Muscle layer of colon (tissue), 2 donors: ENCODE data around the gene TMEM81.

Source experiments
- H3K27ac ChIP-seq: one replicate; pipeline ENCODE4 v1.7.0; 2013; ENCODE audit warnings: low read depth, mild to moderate bottlenecking, low read length, moderate library complexity
- H3K27me3 ChIP-seq, 2 donors: one replicate each; pipeline ENCODE4 v1.7.0; 2013; ENCODE audit warnings: low read length in 2 of 2, mild to moderate bottlenecking in 2 of 2; ENCODE audit not compliant: insufficient read depth in 2 of 2, control insufficient read depth in 1 of 2
- H3K36me3 ChIP-seq: one replicate; pipeline ENCODE4 v1.7.0; 2013; ENCODE audit warnings: mild to moderate bottlenecking, low read length; ENCODE audit not compliant: insufficient read depth
- H3K4me1 ChIP-seq: one replicate; pipeline ENCODE4 v1.7.0; 2013; ENCODE audit warnings: mild to moderate bottlenecking, low read length; ENCODE audit not compliant: insufficient read depth
- H3K4me3 ChIP-seq, 2 donors: one replicate each; pipeline ENCODE4 v1.7.0; 2013; ENCODE audit warnings: low read length in 2 of 2, low read depth in 1 of 2, mild to moderate bottlenecking in 1 of 2, moderate library complexity in 1 of 2
- H3K9ac ChIP-seq: one replicate; pipeline ENCODE4 v1.7.0; 2013; ENCODE audit warnings: low read length
- H3K9me3 ChIP-seq: one replicate; pipeline ENCODE4 v1.7.0; 2013; ENCODE audit warnings: mild to moderate bottlenecking, low read length
- donor health status: abdominal sarcoma.
- donor health status: Adenocarcinoma of cecum.

TMEM81 gene

GRCh38 chr1:205057808-205058575, 26.3 kb downstream of the TMEM81 start:
- no peak overlapping the region for H3K9ac ChIP-seq
- no peak overlapping the region for H3K4me3 ChIP-seq
- peaks cover 0 to 5% of the 10 kb centered on the region in 2 donors for H3K27me3 ChIP-seq
- no peaks in the 10 kb centered on the region for H3K4me1 ChIP-seq
- no peaks in the 10 kb centered on the region for H3K9me3 ChIP-seq
- no peak overlapping the region for H3K27ac ChIP-seq
- H3K36me3 ChIP-seq = no peaks in the 10 kb centered on the region

GRCh38 chr1:205056956-205057568, 27.2 kb downstream of the TMEM81 start:
- no peaks in the 10 kb centered on the region for H3K4me1 ChIP-seq
- H3K9me3 ChIP-seq = no peaks in the 10 kb centered on the region
- no peaks in the 10 kb centered on the region for H3K36me3 ChIP-seq
- H3K27me3 ChIP-seq = peaks cover 0 to 5% of the 10 kb centered on the region in 2 donors
- H3K4me3 ChIP-seq = no peak overlapping the region
- H3K27ac ChIP-seq = no peak overlapping the region
- no peak overlapping the region for H3K9ac ChIP-seq

GRCh38 chr1:205056188-205056611, 28.1 kb downstream of the TMEM81 start:
- Histone ChIP-seq H3K27me3 (peaks cover 0 to 5% of the 10 kb centered on the region in 2 donors), H3K27ac (no peak overlapping the region), H3K9me3 (no peaks in the 10 kb centered on the region), H3K4me3 (no peak overlapping the region), H3K9ac (no peak overlapping the region), H3K4me1 (no peaks in the 10 kb centered on the region), H3K36me3 (no peaks in the 10 kb centered on the region)

GRCh38 chr1:205054013-205054412, 30.2 kb downstream of the TMEM81 start:
- Histone ChIP-seq H3K36me3 (no peaks in the 10 kb centered on the region), H3K9me3 (no peaks in the 10 kb centered on the region), H3K4me3 (no peak overlapping the region), H3K4me1 (no peaks in the 10 kb centered on the region), H3K27ac (no peak overlapping the region), H3K27me3 (peaks cover 0 to 5% of the 10 kb centered on the region in 2 donors), H3K9ac (no peak overlapping the region)

- Histone ChIP-seq H3K9me3 (no peaks in the 10 kb centered on the region), H3K4me1 (no peaks in the 10 kb centered on the region), H3K4me3 (no peak overlapping the region), H3K9ac (no peak overlapping the region), H3K27me3 (peaks cover 0 to 8% of the 10 kb centered on the region in 2 donors), H3K27ac (no peak overlapping the region), H3K36me3 (no peaks in the 10 kb centered on the region)
Measured at GRCh38 chr1:205053296-205053695, 31.0 kb downstream of the TMEM81 start.

GRCh38 chr1:205052690-205053089, 31.6 kb downstream of the TMEM81 start:
- H3K4me1 ChIP-seq = no peaks in the 10 kb centered on the region
- H3K36me3 ChIP-seq = no peaks in the 10 kb centered on the region
- no peaks in the 10 kb centered on the region for H3K9me3 ChIP-seq
- no peak overlapping the region for H3K4me3 ChIP-seq
- H3K27me3 ChIP-seq = peaks cover 0 to 10% of the 10 kb centered on the region in 2 donors
- H3K9ac ChIP-seq = no peak overlapping the region
- H3K27ac ChIP-seq = no peak overlapping the region

- Histone ChIP-seq H3K9ac (no peak overlapping the region), H3K9me3 (no peaks in the 10 kb centered on the region), H3K4me3 (no peak overlapping the region), H3K27me3 (peaks cover 9 to 27% of the 10 kb centered on the region in 2 donors), H3K4me1 (no peaks in the 10 kb centered on the region), H3K27ac (no peak overlapping the region), H3K36me3 (no peaks in the 10 kb centered on the region)
Measured at GRCh38 chr1:205049479-205049878, 34.8 kb downstream of the TMEM81 start.

GRCh38 chr1:205048382-205048781, 35.9 kb downstream of the TMEM81 start:
- no peak overlapping the region for H3K9ac ChIP-seq
- no peaks in the 10 kb centered on the region for H3K36me3 ChIP-seq
- no peak overlapping the region for H3K4me3 ChIP-seq
- H3K27ac ChIP-seq = no peak overlapping the region
- no peaks in the 10 kb centered on the region for H3K9me3 ChIP-seq
- peaks cover 9 to 33% of the 10 kb centered on the region in 2 donors for H3K27me3 ChIP-seq
- no peaks in the 10 kb centered on the region for H3K4me1 ChIP-seq

- no peaks in the 10 kb centered on the region for H3K4me1 ChIP-seq
Measured at GRCh38 chr1:205047764-205048231, 36.5 kb downstream of the TMEM81 start.

GRCh38 chr1:205046870-205047269, 37.4 kb downstream of the TMEM81 start:
- Histone ChIP-seq H3K9me3 (no peaks in the 10 kb centered on the region), H3K9ac (no peak overlapping the region), H3K27ac (no peak overlapping the region), H3K36me3 (no peaks in the 10 kb centered on the region), H3K27me3 (peaks cover 9 to 40% of the 10 kb centered on the region in 2 donors), H3K4me3 (no peak overlapping the region), H3K4me1 (no peaks in the 10 kb centered on the region)

More at GRCh38 chr1:205047764-205048231, 36.5 kb downstream of the TMEM81 start:
- H3K27me3 ChIP-seq = peaks cover 9 to 36% of the 10 kb centered on the region in 2 donors
- no peak overlapping the region for H3K27ac ChIP-seq
- no peak overlapping the region for H3K9ac ChIP-seq
- no peaks in the 10 kb centered on the region for H3K9me3 ChIP-seq
- no peaks in the 10 kb centered on the region for H3K36me3 ChIP-seq
- H3K4me3 ChIP-seq = no peak overlapping the region

- Histone ChIP-seq H3K27me3 (peaks cover 9 to 42% of the 10 kb centered on the region in 2 donors), H3K9me3 (no peaks in the 10 kb centered on the region), H3K4me3 (no peak overlapping the region), H3K27ac (no peak overlapping the region), H3K9ac (no peak overlapping the region), H3K36me3 (no peaks in the 10 kb centered on the region), H3K4me1 (no peaks in the 10 kb centered on the region)
Measured at GRCh38 chr1:205045146-205045545, 39.1 kb downstream of the TMEM81 start.
